A673 (cell line): ENCODE results near the gene ITCH.
"Not testable (repeated sequence)": the region's sequence is repeated elsewhere in the genome, so short reads cannot be mapped to it uniquely, and the experiment has no call there.

Source experiments
- CTCF ChIP-seq: fragments of 300-800, 200-600 bp; sonication (generic); conservative IDR thresholded peaks from 2 replicates; pipeline ENCODE4 v1.5.1; 2017; ENCODE audit warnings: low read depth, mild to moderate bottlenecking, antibody characterized with exemption, low read length, moderate library complexity, mixed read lengths
- EZH2 ChIP-seq: fragments of 200-600 bp; sonication (generic); IDR thresholded peaks from 2 replicates; pipeline ENCODE4 v1.6.1; 2017; ENCODE audit warnings: borderline replicate concordance, low read depth, mild to moderate bottlenecking, mixed read lengths, antibody characterized with exemption, low read length; ENCODE audit not compliant: poor library complexity, severe bottlenecking

- TF ChIP-seq CTCF, EZH2: not testable (repeated sequence)
Measured at GRCh38 chr20:34367911-34368310, 4.8 kb downstream of the ITCH start.
